ENCODE measurements around the gene SHISA6.

Gene SHISA6

GRCh38 chr17:11458279-11458678 lies 217.3 kb downstream of the SHISA6 start:
- no peak for ATAC-seq
- TF ChIP-seq CSDC2 (CRISPR knock-in tag; IDR thresholded peaks at IDR 0.05) (no peak), GLIS3 (CRISPR knock-in tag; IDR thresholded peaks at IDR 0.05) (no peak), ISL1 (CRISPR knock-in tag; IDR thresholded peaks at IDR 0.05) (no peak), ZNF70 (CRISPR knock-in tag; IDR thresholded peaks at IDR 0.05) (no peak), TOX (CRISPR knock-in tag; IDR thresholded peaks at IDR 0.05; ENCODE audit: borderline replicate concordance) (no peak), ZFP3 (CRISPR knock-in tag; IDR thresholded peaks at IDR 0.05) (no peak), SNAI2 (CRISPR knock-in tag; IDR thresholded peaks at IDR 0.05) (no peak), ZNF8 (CRISPR knock-in tag; IDR thresholded peaks at IDR 0.05) (no peak), CSRNP3 (CRISPR knock-in tag; IDR thresholded peaks at IDR 0.05) (no peak), ARNTL (CRISPR knock-in tag; IDR thresholded peaks at IDR 0.05; ENCODE audit: borderline replicate concordance, low read depth) (no peak), BACH2 (CRISPR knock-in tag; IDR thresholded peaks at IDR 0.05; ENCODE audit: borderline replicate concordance) (no peak), PPARA (CRISPR knock-in tag; IDR thresholded peaks at IDR 0.05; ENCODE audit: borderline replicate concordance) (no peak), ESRRG (CRISPR knock-in tag; IDR thresholded peaks at IDR 0.05) (no peak), ZFP30 (CRISPR knock-in tag; IDR thresholded peaks at IDR 0.05) (no peak), RARB (CRISPR knock-in tag; IDR thresholded peaks at IDR 0.05) (no peak), ZC3H10 (CRISPR knock-in tag; IDR thresholded peaks at IDR 0.05) (no peak)
- TF ChIP-seq, protein P1, sequence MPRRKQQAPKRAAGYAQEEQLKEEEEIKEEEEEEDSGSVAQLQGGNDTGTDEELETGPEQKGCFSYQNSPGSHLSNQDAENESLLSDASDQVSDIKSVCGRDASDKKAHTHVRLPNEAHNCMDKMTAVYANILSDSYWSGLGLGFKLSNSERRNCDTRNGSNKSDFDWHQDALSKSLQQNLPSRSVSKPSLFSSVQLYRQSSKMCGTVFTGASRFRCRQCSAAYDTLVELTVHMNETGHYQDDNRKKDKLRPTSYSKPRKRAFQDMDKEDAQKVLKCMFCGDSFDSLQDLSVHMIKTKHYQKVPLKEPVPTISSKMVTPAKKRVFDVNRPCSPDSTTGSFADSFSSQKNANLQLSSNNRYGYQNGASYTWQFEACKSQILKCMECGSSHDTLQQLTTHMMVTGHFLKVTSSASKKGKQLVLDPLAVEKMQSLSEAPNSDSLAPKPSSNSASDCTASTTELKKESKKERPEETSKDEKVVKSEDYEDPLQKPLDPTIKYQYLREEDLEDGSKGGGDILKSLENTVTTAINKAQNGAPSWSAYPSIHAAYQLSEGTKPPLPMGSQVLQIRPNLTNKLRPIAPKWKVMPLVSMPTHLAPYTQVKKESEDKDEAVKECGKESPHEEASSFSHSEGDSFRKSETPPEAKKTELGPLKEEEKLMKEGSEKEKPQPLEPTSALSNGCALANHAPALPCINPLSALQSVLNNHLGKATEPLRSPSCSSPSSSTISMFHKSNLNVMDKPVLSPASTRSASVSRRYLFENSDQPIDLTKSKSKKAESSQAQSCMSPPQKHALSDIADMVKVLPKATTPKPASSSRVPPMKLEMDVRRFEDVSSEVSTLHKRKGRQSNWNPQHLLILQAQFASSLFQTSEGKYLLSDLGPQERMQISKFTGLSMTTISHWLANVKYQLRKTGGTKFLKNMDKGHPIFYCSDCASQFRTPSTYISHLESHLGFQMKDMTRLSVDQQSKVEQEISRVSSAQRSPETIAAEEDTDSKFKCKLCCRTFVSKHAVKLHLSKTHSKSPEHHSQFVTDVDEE (CRISPR knock-in tag; IDR thresholded peaks at IDR 0.05) = no peak
- TF ChIP-seq, protein P2, sequence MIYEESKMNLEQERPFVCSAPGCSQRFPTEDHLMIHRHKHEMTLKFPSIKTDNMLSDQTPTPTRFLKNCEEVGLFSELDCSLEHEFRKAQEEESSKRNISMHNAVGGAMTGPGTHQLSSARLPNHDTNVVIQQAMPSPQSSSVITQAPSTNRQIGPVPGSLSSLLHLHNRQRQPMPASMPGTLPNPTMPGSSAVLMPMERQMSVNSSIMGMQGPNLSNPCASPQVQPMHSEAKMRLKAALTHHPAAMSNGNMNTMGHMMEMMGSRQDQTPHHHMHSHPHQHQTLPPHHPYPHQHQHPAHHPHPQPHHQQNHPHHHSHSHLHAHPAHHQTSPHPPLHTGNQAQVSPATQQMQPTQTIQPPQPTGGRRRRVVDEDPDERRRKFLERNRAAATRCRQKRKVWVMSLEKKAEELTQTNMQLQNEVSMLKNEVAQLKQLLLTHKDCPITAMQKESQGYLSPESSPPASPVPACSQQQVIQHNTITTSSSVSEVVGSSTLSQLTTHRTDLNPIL (CRISPR knock-in tag; IDR thresholded peaks at IDR 0.05; ENCODE audit: low read depth) = no peak

DNA sequence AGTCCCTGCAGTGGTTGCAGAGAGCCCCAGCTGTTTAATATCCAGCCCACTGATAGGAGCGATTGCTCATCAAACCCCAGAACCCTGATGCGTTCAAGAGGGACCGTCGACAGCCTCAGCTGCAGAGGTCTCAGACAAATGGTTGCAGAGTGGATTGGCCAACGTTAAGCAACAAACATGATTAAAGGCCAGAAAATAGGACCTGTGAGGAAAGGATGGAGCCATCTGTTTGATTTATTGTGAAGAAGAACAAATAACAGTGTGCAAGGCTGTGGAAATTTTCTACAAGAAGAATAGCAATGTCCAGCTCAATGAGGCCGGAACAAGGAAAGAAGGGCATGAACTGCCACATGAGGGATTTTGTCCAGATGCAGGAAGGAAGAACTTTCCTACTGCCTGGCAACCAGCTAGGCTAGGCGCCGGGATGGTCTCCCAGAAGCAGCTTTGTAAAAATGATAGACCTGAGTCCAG lies 218.9 kb downstream of the SHISA6 start:
- TF ChIP-seq ISL1 (CRISPR knock-in tag; IDR thresholded peaks at IDR 0.05) = no peak
- TF ChIP-seq CSRNP3 (CRISPR knock-in tag; IDR thresholded peaks at IDR 0.05) = no peak
- no peak for ATAC-seq

DNA sequence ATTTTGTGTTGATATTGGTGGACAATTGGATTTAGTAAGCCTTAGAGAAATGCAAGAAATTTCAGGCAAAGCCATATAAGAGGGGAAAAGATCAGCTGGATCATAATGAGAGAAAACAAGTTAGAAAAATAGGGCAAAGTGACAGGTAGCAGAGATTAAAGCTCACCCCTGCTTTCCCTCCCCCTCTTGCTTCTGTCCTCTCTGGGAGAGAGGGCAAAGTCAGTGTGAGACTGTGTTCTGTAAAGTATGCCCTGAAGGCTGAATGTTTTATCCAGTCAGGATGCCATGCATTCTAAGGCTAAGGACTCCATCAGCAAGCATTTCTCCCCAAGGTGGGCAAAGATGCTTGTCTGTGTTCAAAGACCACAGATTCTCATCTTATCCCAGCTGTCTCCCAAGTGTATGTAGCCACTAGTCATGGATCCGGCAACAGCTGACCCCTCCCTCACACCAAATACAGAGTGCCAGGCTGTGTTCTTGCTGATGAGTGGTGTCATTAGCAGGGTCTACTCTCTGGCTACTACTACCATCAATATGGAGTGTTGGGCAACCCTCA lies 221.1 kb downstream of the SHISA6 start:
- no peak for ATAC-seq
- no peak for TF ChIP-seq RARB (CRISPR knock-in tag; IDR thresholded peaks at IDR 0.05)
- no peak for TF ChIP-seq ZFP3 (CRISPR knock-in tag; IDR thresholded peaks at IDR 0.05)
- TF ChIP-seq PPARA (CRISPR knock-in tag; IDR thresholded peaks at IDR 0.05; ENCODE audit: borderline replicate concordance) = no peak

DNA sequence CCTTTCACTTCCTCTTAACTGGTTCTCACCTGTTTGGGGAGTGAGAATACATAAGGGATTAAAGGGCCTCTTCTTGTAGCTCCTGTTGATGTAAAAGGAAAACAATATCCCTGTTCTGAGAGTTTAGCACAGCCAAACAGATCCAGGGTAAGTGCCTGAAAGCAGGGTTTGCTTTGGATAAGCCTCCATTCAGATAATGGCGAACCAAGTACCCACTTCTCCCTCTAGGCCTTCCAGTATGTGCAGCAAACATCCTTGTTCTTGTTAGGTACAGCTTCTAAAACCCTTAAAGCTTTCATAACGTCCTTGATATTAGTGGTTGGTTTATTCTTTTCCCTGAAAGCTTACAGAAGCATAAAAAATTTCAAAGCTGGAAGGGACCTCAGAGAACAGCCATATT lies 226.6 kb downstream of the SHISA6 start:
- no peak for ATAC-seq
- TF ChIP-seq POU6F1 (CRISPR knock-in tag; IDR thresholded peaks at IDR 0.05; ENCODE audit: borderline replicate concordance, low read depth) (no peak), ZC3H10 (CRISPR knock-in tag; IDR thresholded peaks at IDR 0.05) (no peak), ZNF70 (CRISPR knock-in tag; IDR thresholded peaks at IDR 0.05) (no peak), ISL1 (CRISPR knock-in tag; IDR thresholded peaks at IDR 0.05) (no peak), ZNF565 (CRISPR knock-in tag; conservative IDR thresholded peaks at IDR 0.05; ENCODE audit: low read depth) (no peak), ZNF8 (CRISPR knock-in tag; IDR thresholded peaks at IDR 0.05) (no peak), TOX (CRISPR knock-in tag; IDR thresholded peaks at IDR 0.05; ENCODE audit: borderline replicate concordance) (no peak), CSRNP3 (CRISPR knock-in tag; IDR thresholded peaks at IDR 0.05) (no peak), GLIS3 (CRISPR knock-in tag; IDR thresholded peaks at IDR 0.05) (no peak), ARNTL (CRISPR knock-in tag; IDR thresholded peaks at IDR 0.05; ENCODE audit: borderline replicate concordance, low read depth) (no peak), ZFP30 (CRISPR knock-in tag; IDR thresholded peaks at IDR 0.05) (no peak), TCF4 (CRISPR knock-in tag; IDR thresholded peaks at IDR 0.05; ENCODE audit: borderline replicate concordance) (no peak), ZFP3 (CRISPR knock-in tag; IDR thresholded peaks at IDR 0.05) (no peak)
- TF ChIP-seq, protein P1 (CRISPR knock-in tag; IDR thresholded peaks at IDR 0.05) = no peak

All from SK-N-SH treated with all-trans-retinoic acid at 6 μM for 48 hours (cell line).